Frontal cortex (tissue), 4 donors: Measurements from ENCODE around the gene GDF7. TPM values are rescaled to one million over a fixed set of nuclear protein-coding genes. Genes with fewer than 3 reads are reported as not detected.

Experiments used
- DNase-seq, 2 donors: peaks; one replicate each; pipeline ENCODE4 v3.0.0; 2012; ENCODE audit warnings: low spot score in 2 of 2
- FAIRE-seq: peaks from 2 replicates; lab custom pipeline; 2012; peaks lifted over from hg19 to GRCh38; lab: Jason Lieb, UNC
- total RNA-seq: library from RNA; depleted of rRNA; stranded (reverse); fragments of >200 nt; gene quantifications from one replicate; pipeline ENCODE4 v1.2.3, GENCODE V29; 2014
- donor health status: control.
- donor health status: control.
- donor health status: control.

The GDF7 gene
- total RNA-seq, result under 0.01 TPM

DNA sequence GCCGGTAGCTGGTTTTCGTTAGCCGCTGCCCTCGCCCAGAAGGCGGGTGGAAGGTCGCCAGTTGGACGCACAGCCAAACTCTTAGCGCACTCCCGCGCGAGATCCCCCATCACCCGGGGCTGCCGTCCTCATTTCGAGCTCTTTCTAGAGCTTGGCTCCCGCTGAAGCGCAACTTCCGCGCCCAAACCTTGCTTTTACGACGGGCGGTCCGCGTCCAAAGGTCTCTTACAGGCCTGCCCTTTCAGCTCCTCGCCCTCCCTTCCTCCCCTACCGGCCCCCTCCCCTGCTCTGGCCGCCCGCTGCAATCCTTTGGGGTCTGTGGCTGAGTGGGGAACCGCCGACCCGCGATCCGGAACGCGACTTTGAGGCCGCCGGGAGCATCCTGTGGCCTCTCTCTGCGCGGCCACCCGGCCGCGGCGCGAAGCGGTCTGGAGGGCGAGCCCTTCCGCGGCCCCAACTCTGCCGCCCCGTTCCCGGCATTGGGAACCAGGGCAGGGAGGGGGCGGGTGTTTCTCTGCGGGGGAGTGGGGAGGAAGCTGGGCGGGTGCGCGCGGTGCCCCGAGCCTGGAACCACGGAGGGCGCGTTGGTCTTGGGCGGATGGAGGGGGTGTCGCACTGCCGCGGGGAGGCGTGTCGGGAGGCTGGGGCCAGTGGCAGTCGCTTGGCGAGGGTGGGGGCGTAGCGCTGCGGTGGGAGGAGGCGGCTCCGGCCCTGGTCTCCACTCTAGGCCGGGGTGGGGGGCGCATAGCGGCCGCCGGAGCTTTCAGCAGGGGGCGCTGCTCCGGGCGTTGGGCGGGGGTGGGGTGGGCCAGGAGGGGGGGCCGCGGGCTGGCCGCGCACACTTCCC, at the start of gene GDF7:
GDF7 (plus strand) TSS at position 841 of the 847 bp plus-strand sequence. CDS start 96 bp downstream, outside the sequence.
- FAIRE-seq, result no peak
- peak; percentile 45 to 62 for DNase-seq

DNA sequence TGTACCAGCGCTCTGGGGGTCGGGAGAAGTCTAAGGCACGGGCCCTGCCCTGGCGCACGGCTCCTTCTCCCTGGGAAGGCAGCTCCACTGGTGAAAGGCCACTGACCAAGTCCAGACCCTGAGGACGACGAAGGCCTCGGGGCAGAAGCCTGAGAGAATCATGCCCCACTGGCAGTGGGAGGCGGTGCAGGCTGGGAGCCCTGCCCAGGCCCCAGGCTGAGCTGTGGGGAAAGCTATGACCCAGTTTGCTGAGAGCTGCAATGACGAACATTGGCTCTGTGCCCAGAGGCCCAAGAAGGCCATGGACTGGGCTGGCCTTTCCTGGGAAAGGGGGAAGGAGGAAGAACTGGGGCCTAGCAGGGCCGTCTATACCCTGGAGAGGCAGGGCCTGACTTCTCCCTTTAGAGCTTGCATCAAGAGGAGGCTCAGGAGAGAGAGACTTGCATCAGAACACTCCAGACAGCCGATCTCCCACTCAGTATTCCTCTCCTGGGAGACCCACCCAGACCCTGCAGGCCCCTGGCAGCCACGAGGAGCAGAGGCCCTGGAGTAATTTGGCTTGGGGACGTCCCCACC, 49.0 kb upstream of the GDF7 start:
- no peak for FAIRE-seq
- peak; percentile 72 to 90 for DNase-seq

GRCh38 chr2:20618468-20618885, 48.5 kb upstream of the GDF7 start:
- DNase-seq (peak in 1 of 2 donors; percentile 15), FAIRE-seq (no peak)

DNA sequence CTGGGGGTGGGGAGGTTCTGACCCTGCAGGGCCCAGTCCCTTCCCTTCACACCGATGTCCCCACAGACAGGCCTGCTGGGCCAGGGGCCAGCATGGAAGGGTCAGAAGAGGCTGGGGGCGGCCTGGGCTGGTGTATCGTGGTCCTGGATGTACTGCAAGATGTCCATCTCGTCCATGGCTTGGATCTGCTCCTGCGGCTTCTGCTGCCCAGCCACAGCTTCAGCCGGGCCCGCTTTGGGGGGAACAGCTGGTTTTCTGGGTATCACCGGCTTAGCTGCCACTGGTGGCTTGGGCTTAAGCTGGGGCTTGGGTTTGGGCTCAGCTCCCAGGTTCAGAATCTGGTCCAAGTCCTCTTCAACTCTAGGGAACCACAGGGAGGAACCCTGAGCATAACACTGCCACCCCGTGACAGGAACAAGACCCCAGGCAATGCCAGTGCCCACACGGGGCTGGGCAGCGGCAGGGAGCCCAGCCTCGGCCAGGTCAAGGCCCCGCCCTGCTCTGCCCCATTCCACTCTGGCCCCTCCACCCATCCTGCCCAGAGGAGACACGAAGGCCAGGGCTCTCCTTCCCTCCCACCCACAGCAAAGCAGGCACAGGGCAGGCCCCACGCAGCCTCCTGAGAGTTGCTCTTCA, 47.9 kb upstream of the GDF7 start:
- DNase-seq, result peak in 1 of 2 donors; percentile 7
- FAIRE-seq, result no peak

GRCh38 chr2:20619624-20620024, 47.3 kb upstream of the GDF7 start:
- no peak for FAIRE-seq
- no peak for DNase-seq

- FAIRE-seq, result no peak
- peak in 1 of 2 donors; percentile 5 for DNase-seq
Observed at GRCh38 chr2:20620271-20620681, 46.7 kb upstream of the GDF7 start.

DNA sequence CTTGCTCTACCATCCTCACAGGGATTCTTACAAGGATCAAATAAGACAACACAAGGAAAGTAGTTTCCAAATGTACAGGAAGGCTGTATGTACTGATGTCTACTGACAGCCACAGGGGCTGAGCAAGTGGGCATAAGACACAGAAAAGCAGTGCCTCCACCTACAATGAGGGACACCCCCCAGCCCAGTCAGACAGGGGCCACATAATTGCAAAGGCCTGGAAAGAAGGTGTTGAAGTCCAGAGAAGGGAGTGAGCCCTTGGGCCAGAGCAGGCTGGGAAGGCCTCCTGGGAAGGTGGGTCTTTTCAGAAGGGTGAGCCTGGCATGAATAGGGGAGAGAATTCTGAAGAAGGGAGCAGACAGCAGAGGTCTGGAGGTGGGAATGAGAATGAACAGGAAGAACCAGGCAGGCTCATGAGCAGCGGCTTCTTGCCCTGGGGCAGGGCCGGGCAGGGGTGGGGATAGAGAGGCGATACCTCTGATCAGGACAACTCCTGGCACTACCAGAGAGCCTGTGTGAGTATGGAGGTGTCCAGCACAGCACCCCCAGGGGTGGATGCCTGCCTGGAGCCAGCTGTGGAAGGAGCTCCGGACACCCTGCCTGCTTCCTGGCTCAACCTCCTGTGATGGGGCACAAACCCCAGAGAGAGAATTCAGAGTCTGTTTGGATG, 46.1 kb upstream of the GDF7 start:
- no peak for FAIRE-seq
- DNase-seq, result peak in 1 of 2 donors; percentile 1

- DNase-seq (no peak), FAIRE-seq (no peak)
Observed at GRCh38 chr2:20621366-20622295, 45.3 kb upstream of the GDF7 start.

DNA sequence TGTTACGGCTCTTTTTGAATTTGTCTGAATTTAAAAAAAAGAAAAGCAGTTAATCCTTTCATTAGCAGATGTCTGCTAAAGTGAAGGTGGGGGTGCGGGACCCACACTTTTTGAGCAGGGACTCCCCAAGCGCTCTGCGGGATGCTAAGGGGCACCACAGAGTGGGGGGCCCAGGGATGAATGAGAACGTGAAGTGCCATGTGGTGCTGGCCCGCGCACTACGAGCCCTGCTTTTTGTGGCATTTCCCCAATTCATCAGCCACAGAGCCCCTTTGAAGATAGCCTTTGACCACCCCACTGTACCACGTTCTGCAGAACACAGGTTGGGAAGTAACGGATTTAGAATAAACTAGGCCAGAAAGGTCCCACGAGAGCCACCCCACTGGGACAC, 44.7 kb upstream of the GDF7 start:
- DNase-seq, result no peak
- FAIRE-seq, result no peak

- FAIRE-seq, result no peak
- DNase-seq, result no peak
Observed at GRCh38 chr2:20622731-20623130, 44.2 kb upstream of the GDF7 start.

- no peak for DNase-seq
- FAIRE-seq, result no peak
Observed at GRCh38 chr2:20623241-20623640, 43.7 kb upstream of the GDF7 start.

DNA sequence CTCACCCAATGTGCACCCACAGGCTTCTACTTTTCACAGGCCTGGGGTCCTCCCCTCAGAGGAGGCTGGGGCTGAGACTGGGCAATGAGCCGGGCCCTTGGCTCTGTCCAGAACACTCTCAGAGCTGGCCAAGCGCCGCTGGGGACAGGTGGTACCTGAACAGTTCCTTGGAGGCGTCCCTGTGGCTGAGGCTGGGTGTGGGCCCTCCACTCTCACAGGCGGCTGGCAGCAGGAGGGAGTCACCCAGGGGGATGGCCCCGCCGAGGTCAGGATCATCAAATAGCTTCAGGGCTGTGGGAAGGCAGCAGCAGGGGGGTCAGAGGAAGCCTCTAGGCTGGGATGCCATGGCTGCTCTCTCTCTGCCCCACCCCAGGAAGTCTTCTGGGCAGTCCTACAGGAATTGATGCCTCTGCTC, 43.2 kb upstream of the GDF7 start:
- FAIRE-seq (no peak), DNase-seq (no peak)

- DNase-seq, result no peak
- FAIRE-seq, result no peak
Observed at GRCh38 chr2:20624156-20624883, 42.6 kb upstream of the GDF7 start.

GRCh38 chr2:20624884-20625485, 42.0 kb upstream of the GDF7 start:
- FAIRE-seq, result no peak
- DNase-seq, result no peak

GRCh38 chr2:20625491-20626391, 41.2 kb upstream of the GDF7 start:
- FAIRE-seq, result no peak
- no peak for DNase-seq

DNA sequence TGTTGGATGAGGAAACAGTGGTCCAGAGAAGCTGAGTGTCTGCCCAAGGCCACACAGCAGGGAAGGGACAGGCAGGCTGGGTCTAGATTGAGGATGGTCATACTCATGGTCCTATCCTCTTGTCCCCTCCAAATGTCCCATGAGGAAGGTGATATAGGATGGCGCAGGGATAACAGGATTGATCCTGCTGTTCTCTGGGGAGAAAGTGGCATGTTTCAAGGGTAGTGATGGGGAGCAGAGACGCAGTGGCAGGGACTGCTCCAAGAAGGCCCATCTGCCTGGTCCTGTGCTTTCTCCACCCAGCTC, 40.6 kb upstream of the GDF7 start:
- FAIRE-seq (no peak), DNase-seq (no peak)

GRCh38 chr2:20626698-20627513, 40.0 kb upstream of the GDF7 start:
- FAIRE-seq (no peak), DNase-seq (no peak)
